Osteocyte (in vitro differentiated cells): ENCODE measurements around the gene KDM7A. TPM values are rescaled to one million over a fixed set of nuclear protein-coding genes. Genes with fewer than 3 reads are reported as not detected.

ENCODE experiments used
- DNase-seq: peaks from one replicate; pipeline ENCODE4 v3.0.0; 2021; ENCODE audit warnings: mixed read lengths; ENCODE audit not compliant: unreplicated experiment; ENCODE audit errors: extremely low spot score
- H3K27ac Mint-ChIP-seq: one replicate; pipeline ENCODE4 v1.8.0; 2021; ENCODE audit warnings: mild to moderate bottlenecking, mixed read lengths; ENCODE audit not compliant: unreplicated experiment
- H3K27me3 Mint-ChIP-seq: one replicate; pipeline ENCODE4 v1.8.0; 2021; ENCODE audit warnings: mixed read lengths; ENCODE audit not compliant: unreplicated experiment
- H3K36me3 Mint-ChIP-seq: one replicate; pipeline ENCODE4 v1.8.0; 2021; ENCODE audit warnings: mixed read lengths; ENCODE audit not compliant: unreplicated experiment
- H3K4me1 Mint-ChIP-seq: one replicate; pipeline ENCODE4 v1.8.0; 2021; ENCODE audit warnings: mixed read lengths; ENCODE audit not compliant: unreplicated experiment
- H3K4me3 Mint-ChIP-seq: one replicate; pipeline ENCODE4 v1.8.0; 2021; ENCODE audit warnings: mild to moderate bottlenecking, moderate library complexity, mixed read lengths; ENCODE audit not compliant: unreplicated experiment
- H3K9me3 Mint-ChIP-seq: one replicate; pipeline ENCODE4 v1.8.0; 2021; ENCODE audit warnings: mixed read lengths; ENCODE audit not compliant: unreplicated experiment
- CTCF ChIP-seq: fragments of 200-600 bp; sonication (generic); IDR thresholded peaks from 2 replicates; pipeline ENCODE4 v1.5.0; 2021; ENCODE audit warnings: antibody characterized with exemption, mild to moderate bottlenecking, moderate library complexity
- total RNA-seq: library from RNA; stranded (reverse); gene quantifications from 2 replicates; pipeline ENCODE4 v1.2.1, GENCODE V29; 2021

Gene KDM7A
- total RNA-seq, 1 donor from 2014 or later = 8.8 TPM

GRCh38 chr7:140213684-140214074 lies 36.9 kb upstream of the KDM7A start:
- Mint-ChIP-seq H3K27me3 (peaks cover 15% of the 10 kb centered on the region), H3K36me3 (no peaks in the 10 kb centered on the region), H3K9me3 (peaks cover 9% of the 10 kb centered on the region), H3K27ac (no peak overlapping the region), H3K4me1 (peaks cover 4% of the 10 kb centered on the region), H3K4me3 (no peak overlapping the region)
- no peak for DNase-seq
- TF ChIP-seq CTCF = no peak

- Mint-ChIP-seq H3K36me3 (no peaks in the 10 kb centered on the region), H3K27me3 (peaks cover 17% of the 10 kb centered on the region), H3K4me1 (no peaks in the 10 kb centered on the region), H3K4me3 (no peak overlapping the region), H3K27ac (no peak overlapping the region), H3K9me3 (peaks cover 9% of the 10 kb centered on the region)
- TF ChIP-seq CTCF = no peak
- DNase-seq = no peak
Measured at GRCh38 chr7:140212100-140212881, 35.5 kb upstream of the KDM7A start.

- H3K36me3 Mint-ChIP-seq = no peaks in the 10 kb centered on the region
- H3K27me3 Mint-ChIP-seq = peaks cover 23% of the 10 kb centered on the region
- H3K4me3 Mint-ChIP-seq = no peak overlapping the region
- no peak for TF ChIP-seq CTCF
- peaks cover 9% of the 10 kb centered on the region for H3K9me3 Mint-ChIP-seq
- no peak overlapping the region for H3K27ac Mint-ChIP-seq
- no peak for DNase-seq
- H3K4me1 Mint-ChIP-seq = no peaks in the 10 kb centered on the region
Measured at GRCh38 chr7:140211698-140212097, 34.9 kb upstream of the KDM7A start.

- Mint-ChIP-seq H3K4me1 (no peaks in the 10 kb centered on the region), H3K27ac (no peak overlapping the region), H3K9me3 (no peaks in the 10 kb centered on the region), H3K36me3 (no peaks in the 10 kb centered on the region), H3K4me3 (no peak overlapping the region), H3K27me3 (peaks cover 20% of the 10 kb centered on the region)
- no peak for TF ChIP-seq CTCF
- no peak for DNase-seq
Measured at GRCh38 chr7:140209866-140210609, 33.3 kb upstream of the KDM7A start.
